ENCODE results near the gene PIGV. TPM values are rescaled to one million over a fixed set of nuclear protein-coding genes. Genes with fewer than 3 reads are reported as not detected.

PIGV gene
- total RNA-seq (10 to 100 TPM; 12.3 to 15.6 TPM), polyA plus RNA-seq (ENCODE audit: insufficient read length in 2 of 2) (10 to 100 TPM in 1 of 2 donors, 1 to 10 TPM in 1; 9.2 to 10.7 TPM)
- long read RNA-seq, donor 1, partial matches to known transcripts = 0 of 2 reads
- long read RNA-seq, donor 1, other reads (novel, unspliced or antisense) = 0 of 2 reads
- long read RNA-seq, donor 2 = 0 reads
- long read RNA-seq, donor 3 = 0 reads
- long read RNA-seq, donor 4 = 0 reads

GRCh38 chr1:26787706-26788514, at the start of gene PIGV:
PIGV (plus strand) TSS chr1:26787950; CDS start chr1:26790816, 2,866 bp downstream.
- Histone ChIP-seq H3K4me1 (ENCODE audit: control insufficient read depth, insufficient read depth, low read length) (peaks cover 45% of the 10 kb centered on the region), H3K9me3 (ENCODE audit: control insufficient read depth, insufficient read depth, low read length) (no peaks in the 10 kb centered on the region), H3K4me3 (ENCODE audit: low read depth, low read length) (peak within 1 kb of the TSS; percentile 89), H3K27ac (ENCODE audit: low read depth, low read length) (peak within 1 kb of the TSS; percentile 100), H3K36me3 (ENCODE audit: control insufficient read depth, insufficient read depth, low read length) (no peaks in the 10 kb centered on the region), H3K27me3 (ENCODE audit: control insufficient read depth, insufficient read depth, low read length) (no peaks in the 10 kb centered on the region)
- 0% methylated on average over 63 of the region's 63 CpGs for WGBS (ENCODE audit: insufficient coverage)
- DNase-seq (ENCODE audit: low read depth in 4 of 6, low spot score in 6 of 6) = peak; percentile 81 to 97 (median 89)

- Histone ChIP-seq H3K36me3 (ENCODE audit: control insufficient read depth, insufficient read depth, low read length) (peaks cover 71% of the 10 kb centered on the region), H3K9me3 (ENCODE audit: control insufficient read depth, insufficient read depth, low read length) (no peaks in the 10 kb centered on the region), H3K27me3 (ENCODE audit: control insufficient read depth, insufficient read depth, low read length) (no peaks in the 10 kb centered on the region), H3K4me3 (ENCODE audit: low read depth, low read length) (no peak overlapping the region), H3K4me1 (ENCODE audit: control insufficient read depth, insufficient read depth, low read length) (no peaks in the 10 kb centered on the region), H3K27ac (ENCODE audit: low read depth, low read length) (no peak overlapping the region)
- DNase-seq (ENCODE audit: low read depth in 4 of 6, low spot score in 6 of 6) = no peak
- WGBS (ENCODE audit: insufficient coverage) = 78% methylated on average over 4 of the region's 4 CpGs
These were observed 48.3 kb upstream of the PIGV start for GRCh38 chr1:26739329-26739914.

- H3K27ac ChIP-seq (ENCODE audit: low read depth, low read length) = no peak overlapping the region
- peaks cover 65% of the 10 kb centered on the region for H3K36me3 ChIP-seq (ENCODE audit: control insufficient read depth, insufficient read depth, low read length)
- DNase-seq (ENCODE audit: low read depth in 4 of 6, low spot score in 6 of 6) = no peak
- H3K27me3 ChIP-seq (ENCODE audit: control insufficient read depth, insufficient read depth, low read length) = no peaks in the 10 kb centered on the region
- no peaks in the 10 kb centered on the region for H3K9me3 ChIP-seq (ENCODE audit: control insufficient read depth, insufficient read depth, low read length)
- 92% methylated on average over 1 of the region's 3 CpGs for WGBS (ENCODE audit: insufficient coverage)
- no peak overlapping the region for H3K4me3 ChIP-seq (ENCODE audit: low read depth, low read length)
- no peaks in the 10 kb centered on the region for H3K4me1 ChIP-seq (ENCODE audit: control insufficient read depth, insufficient read depth, low read length)
These were observed 47.6 kb upstream of the PIGV start for GRCh38 chr1:26740023-26740634.

- Histone ChIP-seq H3K36me3 (ENCODE audit: control insufficient read depth, insufficient read depth, low read length) (peaks cover 60% of the 10 kb centered on the region), H3K27me3 (ENCODE audit: control insufficient read depth, insufficient read depth, low read length) (no peaks in the 10 kb centered on the region), H3K9me3 (ENCODE audit: control insufficient read depth, insufficient read depth, low read length) (no peaks in the 10 kb centered on the region), H3K4me1 (ENCODE audit: control insufficient read depth, insufficient read depth, low read length) (no peaks in the 10 kb centered on the region), H3K27ac (ENCODE audit: low read depth, low read length) (no peak overlapping the region), H3K4me3 (ENCODE audit: low read depth, low read length) (no peak overlapping the region)
- WGBS (ENCODE audit: insufficient coverage) = 93% methylated on average over 5 of the region's 5 CpGs
- no peak for DNase-seq (ENCODE audit: low read depth in 4 of 6, low spot score in 6 of 6)
These were observed 46.8 kb upstream of the PIGV start for GRCh38 chr1:26740952-26741351.

- DNase-seq (ENCODE audit: low read depth in 4 of 6, low spot score in 6 of 6) = no peak
- H3K9me3 ChIP-seq (ENCODE audit: control insufficient read depth, insufficient read depth, low read length) = no peaks in the 10 kb centered on the region
- H3K27me3 ChIP-seq (ENCODE audit: control insufficient read depth, insufficient read depth, low read length) = no peaks in the 10 kb centered on the region
- no peak overlapping the region for H3K27ac ChIP-seq (ENCODE audit: low read depth, low read length)
- H3K4me3 ChIP-seq (ENCODE audit: low read depth, low read length) = no peak overlapping the region
- H3K36me3 ChIP-seq (ENCODE audit: control insufficient read depth, insufficient read depth, low read length) = peaks cover 51% of the 10 kb centered on the region
- 100% methylated on average over 1 of the region's 8 CpGs for WGBS (ENCODE audit: insufficient coverage)
- H3K4me1 ChIP-seq (ENCODE audit: control insufficient read depth, insufficient read depth, low read length) = peaks cover 7% of the 10 kb centered on the region
These were observed 44.2 kb upstream of the PIGV start for GRCh38 chr1:26743426-26744059.

GRCh38 chr1:26744075-26744959, 43.4 kb upstream of the PIGV start:
- Histone ChIP-seq H3K36me3 (ENCODE audit: control insufficient read depth, insufficient read depth, low read length) (peaks cover 48% of the 10 kb centered on the region), H3K4me1 (ENCODE audit: control insufficient read depth, insufficient read depth, low read length) (peaks cover 12% of the 10 kb centered on the region), H3K4me3 (ENCODE audit: low read depth, low read length) (no peak overlapping the region), H3K27ac (ENCODE audit: low read depth, low read length) (no peak overlapping the region), H3K27me3 (ENCODE audit: control insufficient read depth, insufficient read depth, low read length) (no peaks in the 10 kb centered on the region), H3K9me3 (ENCODE audit: control insufficient read depth, insufficient read depth, low read length) (no peaks in the 10 kb centered on the region)
- WGBS (ENCODE audit: insufficient coverage) = 54% methylated on average over 4 of the region's 8 CpGs
- no peak for DNase-seq (ENCODE audit: low read depth in 4 of 6, low spot score in 6 of 6)

GRCh38 chr1:26745191-26745590, 42.6 kb upstream of the PIGV start:
- Histone ChIP-seq H3K36me3 (ENCODE audit: control insufficient read depth, insufficient read depth, low read length) (peaks cover 42% of the 10 kb centered on the region), H3K27ac (ENCODE audit: low read depth, low read length) (no peak overlapping the region), H3K4me3 (ENCODE audit: low read depth, low read length) (no peak overlapping the region), H3K9me3 (ENCODE audit: control insufficient read depth, insufficient read depth, low read length) (no peaks in the 10 kb centered on the region), H3K4me1 (ENCODE audit: control insufficient read depth, insufficient read depth, low read length) (peaks cover 15% of the 10 kb centered on the region), H3K27me3 (ENCODE audit: control insufficient read depth, insufficient read depth, low read length) (no peaks in the 10 kb centered on the region)
- DNase-seq (ENCODE audit: low read depth in 4 of 6, low spot score in 6 of 6) = no peak
- WGBS (ENCODE audit: insufficient coverage) = 86% methylated on average over 1 of the region's 5 CpGs

GRCh38 chr1:26747048-26747447, 40.7 kb upstream of the PIGV start:
- no peak for DNase-seq (ENCODE audit: low read depth in 4 of 6, low spot score in 6 of 6)
- 90% methylated on average over 1 of the region's 5 CpGs for WGBS (ENCODE audit: insufficient coverage)
- no peaks in the 10 kb centered on the region for H3K9me3 ChIP-seq (ENCODE audit: control insufficient read depth, insufficient read depth, low read length)
- peaks cover 19% of the 10 kb centered on the region for H3K4me1 ChIP-seq (ENCODE audit: control insufficient read depth, insufficient read depth, low read length)
- peaks cover 44% of the 10 kb centered on the region for H3K36me3 ChIP-seq (ENCODE audit: control insufficient read depth, insufficient read depth, low read length)
- H3K27me3 ChIP-seq (ENCODE audit: control insufficient read depth, insufficient read depth, low read length) = no peaks in the 10 kb centered on the region
- H3K4me3 ChIP-seq (ENCODE audit: low read depth, low read length) = no peak overlapping the region
- H3K27ac ChIP-seq (ENCODE audit: low read depth, low read length) = no peak overlapping the region

Data from spinal cord (tissue), 10 donors.